Measurements from ENCODE around the gene SECTM1.

DNA sequence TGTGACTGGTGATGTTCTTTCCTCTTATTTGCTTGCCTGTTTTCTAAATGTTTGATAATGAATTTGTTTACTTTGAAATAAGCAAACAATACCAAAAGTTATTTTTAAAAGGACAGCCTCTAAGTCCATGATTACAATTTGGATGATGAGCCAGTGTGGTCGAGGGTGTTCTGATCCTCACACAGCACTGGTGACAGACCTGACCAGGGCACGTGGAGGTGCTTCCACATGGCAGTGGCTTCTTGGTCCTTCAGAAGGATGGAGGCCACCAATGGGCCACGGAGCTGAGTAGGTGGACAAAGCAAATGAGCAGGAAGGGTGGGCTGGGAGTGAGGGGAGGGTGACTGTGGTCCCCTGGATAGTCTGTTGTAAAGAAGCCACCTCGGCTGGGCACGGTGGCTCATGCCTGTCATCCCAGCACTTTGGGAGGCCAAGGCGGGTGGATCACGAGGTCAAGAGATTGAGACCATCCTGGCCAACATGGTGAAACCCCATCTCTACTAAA is 21.3 kb upstream of the SECTM1 start:
- no peak for TF ChIP-seq FOXA1 (IDR thresholded peaks at IDR 0.05)
- TF ChIP-seq LEF1 (IDR thresholded peaks at IDR 0.05; ENCODE audit: borderline replicate concordance) = no peak
- no peak for TF ChIP-seq SP1 (IDR thresholded peaks at IDR 0.05)
- TF ChIP-seq BHLHE40 (IDR thresholded peaks at IDR 0.05; ENCODE audit: borderline replicate concordance) = no peak
- no peak for TF ChIP-seq SUZ12 (IDR thresholded peaks at IDR 0.05)
- no peak for TF ChIP-seq NFRKB (IDR thresholded peaks at IDR 0.05)
- TF ChIP-seq ELF4 (IDR thresholded peaks at IDR 0.05) = no peak
- TF ChIP-seq FOXK2 (IDR thresholded peaks at IDR 0.05) = no peak

Data from HEK293T (cell line).